HG03280 (cell line): ENCODE data around the gene CALHM1.
"Not testable (repeated sequence)": the region's sequence is repeated elsewhere in the genome, so short reads cannot be mapped to it uniquely, and the experiment has no call there.

ENCODE experiments used
- ATAC-seq: cut with Tn5 transposase; IDR thresholded peaks from one replicate; pipeline ENCODE4 v1.9.1; 2021; ENCODE audit warnings: mild to moderate bottlenecking, moderate library complexity; ENCODE audit not compliant: unreplicated experiment

CALHM1 gene

DNA sequence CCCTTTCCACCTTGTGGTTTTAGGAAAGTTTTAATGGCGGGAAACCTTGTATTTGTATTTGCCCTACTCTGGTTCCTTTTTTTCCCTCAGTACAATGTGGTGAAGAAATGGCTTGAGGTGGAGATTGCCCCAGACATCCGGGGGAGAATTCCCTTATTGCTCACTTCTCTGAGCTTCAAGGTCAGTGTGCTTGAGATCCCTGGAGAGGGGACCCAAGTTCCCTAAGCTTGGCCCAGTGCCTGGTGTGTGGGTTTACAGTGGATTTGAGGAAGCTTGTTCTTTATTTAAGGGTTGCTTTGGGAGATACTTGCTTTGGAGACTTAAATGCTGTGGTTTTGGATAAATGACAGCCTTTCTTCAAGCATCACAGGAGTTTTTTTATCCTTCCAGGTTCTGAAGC lies 24.8 kb downstream of the CALHM1 start:
- no peak for ATAC-seq

DNA sequence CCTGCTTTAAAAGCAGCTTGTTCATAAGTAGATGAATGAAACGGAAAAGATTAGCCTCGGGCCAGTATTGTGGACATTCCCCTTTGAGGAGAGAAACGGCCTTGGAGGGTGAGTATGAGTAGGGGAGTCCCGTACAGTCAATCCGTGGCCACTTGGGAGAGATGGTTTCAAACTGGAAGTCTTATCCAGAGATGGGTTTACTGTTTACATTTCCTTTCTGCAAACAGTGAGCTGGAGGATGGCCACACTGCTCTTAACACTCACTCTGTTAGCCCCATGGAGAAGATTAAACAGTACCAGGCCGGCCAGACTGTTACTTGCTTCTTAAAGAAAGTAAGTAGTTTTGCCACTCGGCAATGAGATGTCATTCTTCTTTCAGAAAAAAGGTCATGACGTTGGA lies 26.8 kb downstream of the CALHM1 start:
- ATAC-seq, result no peak

DNA sequence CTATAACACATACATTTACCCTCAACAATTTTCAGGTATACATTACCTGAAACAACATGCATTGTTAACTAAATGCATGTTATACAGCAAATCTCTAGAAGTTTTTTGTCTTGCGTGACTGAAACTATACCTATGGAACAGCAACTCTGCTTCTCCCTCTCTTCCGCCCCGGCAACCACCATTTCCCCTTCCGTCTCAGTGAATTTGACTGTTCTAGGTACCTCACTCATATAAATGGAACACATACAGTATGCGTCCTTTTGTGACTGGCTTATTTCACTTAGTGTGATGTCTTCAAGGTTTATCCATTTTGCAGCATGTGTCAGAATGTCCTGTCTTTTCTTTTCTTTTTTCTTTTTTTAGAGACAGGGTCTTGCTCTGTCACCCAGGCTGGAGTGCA lies 29.1 kb downstream of the CALHM1 start:
- no peak for ATAC-seq

DNA sequence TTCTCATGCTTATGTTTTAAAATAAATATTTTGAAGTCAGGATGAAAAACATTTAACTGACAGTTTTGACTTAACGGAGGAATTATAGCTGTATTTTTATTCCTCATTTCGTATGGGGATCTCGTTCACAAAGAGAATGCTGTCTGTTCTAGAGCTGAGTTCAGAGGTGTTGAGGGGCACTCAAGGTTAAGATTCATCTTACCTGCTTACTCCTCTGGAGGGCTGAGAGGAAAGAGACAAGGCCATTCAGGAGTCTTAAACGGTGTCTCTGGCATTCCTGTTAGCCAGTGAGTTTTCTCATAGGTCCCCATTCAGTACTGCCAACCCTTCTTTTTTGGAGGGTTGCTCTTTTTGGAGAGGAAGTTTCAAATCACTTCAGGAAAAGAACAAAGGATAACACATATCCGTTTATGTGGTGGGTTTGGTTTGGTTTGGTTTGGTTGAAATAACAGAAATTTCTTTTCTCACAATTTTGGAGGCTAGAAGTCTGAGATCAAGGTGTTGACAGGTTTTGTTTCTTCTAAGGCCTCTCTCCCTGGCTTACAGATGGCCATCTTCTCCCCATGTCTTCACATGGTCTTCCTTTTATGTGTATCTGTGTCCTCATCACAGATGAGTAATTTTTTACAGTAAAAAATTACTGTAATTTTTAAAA lies 29.6 kb downstream of the CALHM1 start:
- no peak for ATAC-seq

DNA sequence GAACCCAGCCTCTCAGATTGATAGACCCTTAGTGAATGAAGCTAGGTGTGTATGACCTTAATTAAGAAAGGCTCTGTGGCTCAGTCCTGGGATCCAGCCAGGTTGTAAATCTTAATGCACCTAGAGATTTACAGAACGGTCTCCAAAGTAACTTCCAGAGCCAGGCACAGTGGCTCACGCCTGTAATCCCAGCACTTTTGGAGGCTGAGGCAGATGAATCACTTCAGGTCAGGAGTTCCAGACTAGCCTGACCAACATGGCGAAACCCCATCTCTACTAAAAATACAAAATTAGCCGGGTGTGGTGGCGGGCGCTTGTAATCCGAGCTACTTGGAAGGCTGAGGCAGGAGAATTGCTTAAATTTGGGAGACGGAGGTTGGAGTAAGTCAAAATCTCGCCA lies 30.8 kb downstream of the CALHM1 start:
- no peak for ATAC-seq

DNA sequence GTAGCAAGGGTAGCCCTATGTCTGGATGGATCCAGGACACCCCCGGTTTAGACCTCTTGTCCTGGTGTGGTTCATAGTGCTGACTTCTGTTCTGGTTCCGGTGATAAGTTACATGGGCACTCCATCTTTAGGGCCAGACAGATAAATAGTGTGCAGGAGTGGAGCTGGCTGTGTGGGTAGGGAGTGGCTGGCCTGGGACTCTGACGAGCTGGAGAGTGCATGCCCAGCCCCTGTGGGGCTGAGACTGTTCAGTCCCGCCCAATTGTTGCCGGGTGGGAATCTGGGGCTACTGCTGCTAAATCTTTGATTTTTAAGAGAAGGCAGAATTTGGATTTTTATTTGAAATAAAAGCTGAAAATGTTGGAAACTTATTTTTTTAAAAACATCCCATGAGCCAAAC lies 35.0 kb downstream of the CALHM1 start:
- ATAC-seq, result no peak

DNA sequence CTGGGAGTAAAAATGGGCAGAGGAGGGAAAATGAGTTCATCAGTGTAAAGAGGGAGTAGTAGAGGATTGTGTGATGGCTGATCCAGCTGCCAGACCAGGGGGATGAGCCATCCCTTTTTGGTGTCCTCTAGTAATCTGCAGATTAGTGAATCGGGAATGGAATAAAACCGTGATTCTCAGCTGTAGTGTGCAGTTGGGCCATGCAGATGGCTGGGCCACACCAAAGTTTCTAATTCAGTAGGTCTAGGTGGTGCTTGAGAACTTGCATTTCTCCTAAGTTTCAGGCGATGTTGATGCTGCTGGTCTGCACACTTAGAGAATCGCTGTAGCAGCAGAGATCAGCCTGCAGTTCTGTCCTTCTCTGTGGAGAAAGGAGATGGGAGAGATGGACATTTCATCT lies 39.6 kb downstream of the CALHM1 start:
- ATAC-seq, result no peak

DNA sequence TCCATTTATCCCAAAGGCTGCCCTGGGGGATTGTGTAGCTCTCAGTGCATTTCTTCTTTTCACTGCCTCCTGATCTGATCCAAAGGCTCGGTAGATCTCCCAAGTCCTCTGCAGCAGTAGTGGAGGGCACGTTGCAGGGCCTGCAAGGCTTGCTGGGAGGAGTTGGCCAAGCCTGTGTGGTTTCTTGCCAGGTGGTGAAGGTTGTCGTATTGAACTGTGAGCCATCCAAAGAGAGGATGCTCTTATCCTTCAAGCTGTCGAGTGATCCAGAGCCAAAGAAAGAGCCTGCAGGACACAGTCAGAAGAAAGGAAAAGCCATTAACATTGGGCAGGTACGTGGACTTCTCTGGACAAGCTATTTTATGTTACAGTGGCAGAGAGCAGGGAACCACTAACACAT lies 41.1 kb downstream of the CALHM1 start:
- ATAC-seq, result no peak

DNA sequence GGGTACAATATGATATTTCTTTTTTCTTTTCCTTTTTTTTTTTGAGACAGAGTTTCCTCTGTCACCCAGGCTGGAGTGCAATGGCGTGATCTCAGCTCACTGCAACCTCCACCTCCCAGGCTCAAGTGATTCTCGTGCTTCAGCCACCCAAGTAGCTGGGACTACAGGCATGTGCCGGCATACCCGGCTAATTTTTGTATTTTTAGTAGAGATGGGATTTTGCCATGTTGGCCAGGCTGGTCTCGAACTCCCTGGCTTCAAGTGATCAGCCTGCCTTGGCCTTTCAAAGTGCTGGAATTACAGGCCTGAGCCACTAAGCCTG lies 41.6 kb downstream of the CALHM1 start:
- ATAC-seq, result not testable (repeated sequence)

DNA sequence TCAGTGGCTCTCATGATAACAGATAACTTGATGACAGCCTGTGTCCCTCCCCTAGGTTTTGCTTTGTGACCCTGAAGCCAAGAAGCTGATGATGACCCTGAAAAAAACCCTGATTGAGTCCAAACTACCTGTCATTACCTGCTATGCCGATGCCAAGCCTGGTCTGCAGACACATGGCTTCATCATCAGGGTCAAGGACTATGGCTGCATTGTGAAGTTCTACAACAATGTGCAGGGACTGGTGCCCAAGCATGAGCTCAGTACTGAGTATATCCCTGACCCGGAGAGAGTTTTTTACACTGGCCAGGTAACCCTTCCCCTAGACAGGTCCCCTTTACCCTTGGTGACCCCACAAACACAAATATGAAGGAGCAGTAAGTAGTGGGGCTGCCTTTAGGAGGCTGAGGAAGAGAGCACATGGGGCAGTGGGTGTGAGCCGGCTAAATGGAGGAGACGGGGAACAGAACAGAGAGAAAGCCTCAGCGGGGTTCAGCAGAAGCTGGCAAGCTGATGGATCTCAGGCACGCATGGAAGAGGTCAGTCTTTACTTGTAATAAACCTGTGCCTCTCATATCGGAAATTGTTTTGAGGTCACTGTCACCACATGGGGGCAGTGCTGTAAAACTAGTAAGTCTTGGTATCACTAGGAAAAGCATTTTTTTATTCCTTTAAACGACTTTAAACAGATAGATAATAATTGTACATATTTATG lies 42.1 kb downstream of the CALHM1 start:
- no peak for ATAC-seq

DNA sequence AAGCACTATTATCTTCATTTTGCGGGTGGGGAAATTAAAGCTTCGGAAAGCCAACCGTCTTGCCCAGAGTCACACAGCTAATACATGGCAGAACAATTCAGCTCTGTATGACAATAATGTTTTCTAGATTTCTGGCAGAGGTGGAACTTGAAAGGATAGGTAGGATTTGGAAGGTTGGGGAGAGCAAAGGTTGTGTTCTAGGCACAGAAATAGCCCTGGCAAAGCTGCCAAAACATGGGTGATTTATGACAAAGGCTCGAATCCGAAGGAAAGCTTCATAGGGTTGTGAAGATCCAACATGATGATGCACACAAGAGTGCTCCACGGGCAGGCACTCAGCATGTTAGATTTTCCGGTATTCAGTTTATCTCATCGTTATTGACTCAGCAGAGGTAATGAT lies 43.1 kb downstream of the CALHM1 start:
- no peak for ATAC-seq

DNA sequence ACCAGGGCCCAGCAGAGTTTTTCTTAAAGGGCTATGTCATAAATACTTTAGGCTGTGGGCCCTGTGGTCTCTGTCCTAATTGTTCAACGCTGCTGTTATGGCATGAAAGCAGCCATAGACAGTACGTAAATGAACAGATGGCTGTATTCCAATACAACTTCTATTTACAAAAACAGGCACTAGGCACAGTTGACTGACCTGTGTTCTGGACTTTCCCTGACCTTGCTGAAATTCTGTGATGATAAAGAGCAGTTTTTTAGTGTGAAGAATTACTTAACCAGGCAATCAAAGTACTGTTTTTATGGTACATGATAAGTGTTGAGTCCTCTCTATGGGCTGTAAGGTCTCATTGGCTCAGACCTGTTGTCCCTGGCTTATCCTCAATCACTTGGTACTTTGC lies 45.1 kb downstream of the CALHM1 start:
- no peak for ATAC-seq
